HepG2 (cell line): ENCODE results near the gene AK2.

Source experiments
- DMAP1 ChIP-seq: IDR thresholded peaks from 2 replicates; pipeline ENCODE4 v1.6.1; 2016
- ELF3 ChIP-seq: IDR thresholded peaks from 2 replicates; pipeline ENCODE4 v1.6.1; 2016; ENCODE audit warnings: missing genetic modification reagents, missing compliant biosample characterization
- FOXK1 ChIP-seq: sonication (generic); formaldehyde crosslinking; IDR thresholded peaks from 2 replicates; pipeline ENCODE4 v1.4.0; 2020; ENCODE audit warnings: low read depth, missing genetic modification reagents, borderline replicate concordance
- TCF7L2 ChIP-seq: IDR thresholded peaks from 2 replicates; pipeline ENCODE4 v1.6.1; 2011; ENCODE audit warnings: mild to moderate bottlenecking, low read depth, low read length, moderate library complexity
- ZMAT5 ChIP-seq: sonication (generic); formaldehyde crosslinking; IDR thresholded peaks from 2 replicates; pipeline ENCODE4 v1.5.0; 2020; ENCODE audit warnings: mild to moderate bottlenecking, low read depth, missing genetic modification reagents, borderline replicate concordance
- ZNF274 ChIP-seq: sonication (generic); formaldehyde crosslinking; IDR thresholded peaks from 2 replicates; pipeline ENCODE4 v1.5.1; 2020; ENCODE audit warnings: mild to moderate bottlenecking, missing genetic modification reagents
- ZNF296 ChIP-seq: sonication (generic); formaldehyde crosslinking; conservative IDR thresholded peaks from 2 replicates; pipeline ENCODE4 v1.5.0; 2020; ENCODE audit warnings: mild to moderate bottlenecking, missing genetic modification reagents

- TF ChIP-seq ZNF274 (CRISPR knock-in tag) (no peak), FOXK1 (CRISPR knock-in tag) (no peak), DMAP1 (CRISPR knock-in tag) (no peak), TCF7L2 (no peak), ZNF296 (CRISPR knock-in tag) (no peak), ZMAT5 (CRISPR knock-in tag) (no peak), ELF3 (CRISPR knock-in tag) (no peak)
Measured at GRCh38 chr1:32978854-32979253, 57.8 kb downstream of the AK2 start.
